A673 (cell line): ENCODE results near the gene KXD1. TPM values are rescaled to one million over a fixed set of nuclear protein-coding genes. Genes with fewer than 3 reads are reported as not detected.
"Not testable (repeated sequence)": the region's sequence is repeated elsewhere in the genome, so short reads cannot be mapped to it uniquely, and the experiment has no call there.

Source experiments
- BruUV-seq: library from RNA; stranded (reverse); fragments of 400-500 nt; replicated peaks from 2 replicates; lab custom pipeline; 2021; lab: Mats Ljungman, UMichigan
- CTCF ChIA-PET: fragments of 300-600 bp; sonication (Branson Sonifier 250); formaldehyde crosslinking; loops from one replicate; lab custom pipeline; 2022; ENCODE audit warnings: antibody characterized with exemption; lab: Charles Lee
- POLR2A ChIA-PET: fragments of 300-600 bp; sonication (Branson Sonifier 250); formaldehyde crosslinking; loops from one replicate; lab custom pipeline; 2022; ENCODE audit warnings: antibody characterized with exemption; ENCODE audit not compliant: low non-redundant PET; lab: Charles Lee
- DNase-seq: peaks from one replicate; pipeline ENCODE4 v3.0.0-alpha.2; 2015; ENCODE audit warnings: low spot score
- H3K27ac ChIP-seq: fragments of 200-600 bp; sonication (generic); 2 replicates; pipeline ENCODE4 v1.5.1; 2016; ENCODE audit warnings: mixed run types, low read depth, mild to moderate bottlenecking, mixed read lengths, antibody characterized with exemption, low read length; ENCODE audit not compliant: poor library complexity, severe bottlenecking
- H3K27me3 ChIP-seq: fragments of 200-600 bp; sonication (generic); replicated peaks from 2 replicates; pipeline ENCODE4 v1.6.1; 2017; ENCODE audit warnings: mixed run types, low read depth, mild to moderate bottlenecking, mixed read lengths, antibody characterized with exemption, low read length; ENCODE audit not compliant: insufficient read depth, poor library complexity
- H3K36me3 ChIP-seq: fragments of 200-600 bp; sonication (generic); 2 replicates; pipeline ENCODE4 v1.6.1; 2016; ENCODE audit warnings: mixed run types, mild to moderate bottlenecking, mixed read lengths, antibody characterized with exemption, low read length; ENCODE audit not compliant: insufficient read depth, poor library complexity, severe bottlenecking
- H3K4me1 ChIP-seq: fragments of 200-600 bp; sonication (generic); 2 replicates; pipeline ENCODE4 v1.6.1; 2017; ENCODE audit warnings: mixed run types, mild to moderate bottlenecking, mixed read lengths, antibody characterized with exemption, low read length; ENCODE audit not compliant: insufficient read depth, poor library complexity, severe bottlenecking
- H3K4me3 ChIP-seq: fragments of 200-600 bp; sonication (generic); 2 replicates; pipeline ENCODE4 v1.5.1; 2016; ENCODE audit warnings: low read depth, mixed run types, mild to moderate bottlenecking, mixed read lengths, low read length; ENCODE audit not compliant: poor library complexity, severe bottlenecking
- H3K9me3 ChIP-seq: fragments of 200-600 bp; sonication (generic); 2 replicates; pipeline ENCODE4 v1.6.1; 2016; ENCODE audit warnings: mixed run types, low read depth, mild to moderate bottlenecking, mixed read lengths, antibody characterized with exemption, low read length; ENCODE audit not compliant: poor library complexity, severe bottlenecking
- EZH2 ChIP-seq: fragments of 200-600 bp; sonication (generic); IDR thresholded peaks from 2 replicates; pipeline ENCODE4 v1.6.1; 2017; ENCODE audit warnings: borderline replicate concordance, low read depth, mild to moderate bottlenecking, mixed read lengths, antibody characterized with exemption, low read length; ENCODE audit not compliant: poor library complexity, severe bottlenecking
- intact Hi-C: fragments of 100-400 bp; cut with micrococcal nuclease; formaldehyde crosslinking; loops from one replicate; pipeline ENCODE4 v1.10.0; 2022; ENCODE audit not compliant: unreplicated experiment
- total RNA-seq: library from RNA; stranded (reverse); gene quantifications from 2 replicates; pipeline ENCODE4 v1.2.3, GENCODE V29; 2021
- TF ChIP-seq, protein P1 (sequence below): fragments of 300-800, 200-600 bp; sonication (generic); conservative IDR thresholded peaks from 2 replicates; pipeline ENCODE4 v1.5.1; 2017; ENCODE audit warnings: low read depth, mild to moderate bottlenecking, antibody characterized with exemption, low read length, moderate library complexity, mixed read lengths

The KXD1 gene
- total RNA-seq, 1 experiment from 2014 or later: 111 TPM

DNA sequence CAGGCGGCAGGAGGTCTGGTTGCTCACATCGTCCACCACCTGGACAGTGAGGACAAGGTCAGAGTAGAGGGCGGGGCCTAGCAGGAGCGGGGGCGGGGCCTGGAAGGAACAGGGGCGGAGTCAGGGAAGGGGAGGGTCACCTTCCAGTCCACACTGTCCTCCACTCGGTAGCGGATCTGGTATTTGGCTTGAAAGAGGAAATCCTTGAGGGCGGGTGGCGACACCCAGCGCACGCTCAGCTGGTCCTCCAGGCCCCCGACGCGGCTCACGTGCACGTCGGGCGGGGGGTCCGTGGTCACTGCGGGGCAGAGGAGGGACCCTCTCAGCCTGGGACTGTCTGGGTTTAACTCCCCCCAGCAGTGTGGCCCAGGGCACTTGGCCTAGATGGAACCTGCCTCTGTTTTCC lies 39.1 kb downstream of the KXD1 start:
- ChIA-PET POLR2A (no interaction called here), CTCF (no interaction called here)
- TF ChIP-seq, protein P1, sequence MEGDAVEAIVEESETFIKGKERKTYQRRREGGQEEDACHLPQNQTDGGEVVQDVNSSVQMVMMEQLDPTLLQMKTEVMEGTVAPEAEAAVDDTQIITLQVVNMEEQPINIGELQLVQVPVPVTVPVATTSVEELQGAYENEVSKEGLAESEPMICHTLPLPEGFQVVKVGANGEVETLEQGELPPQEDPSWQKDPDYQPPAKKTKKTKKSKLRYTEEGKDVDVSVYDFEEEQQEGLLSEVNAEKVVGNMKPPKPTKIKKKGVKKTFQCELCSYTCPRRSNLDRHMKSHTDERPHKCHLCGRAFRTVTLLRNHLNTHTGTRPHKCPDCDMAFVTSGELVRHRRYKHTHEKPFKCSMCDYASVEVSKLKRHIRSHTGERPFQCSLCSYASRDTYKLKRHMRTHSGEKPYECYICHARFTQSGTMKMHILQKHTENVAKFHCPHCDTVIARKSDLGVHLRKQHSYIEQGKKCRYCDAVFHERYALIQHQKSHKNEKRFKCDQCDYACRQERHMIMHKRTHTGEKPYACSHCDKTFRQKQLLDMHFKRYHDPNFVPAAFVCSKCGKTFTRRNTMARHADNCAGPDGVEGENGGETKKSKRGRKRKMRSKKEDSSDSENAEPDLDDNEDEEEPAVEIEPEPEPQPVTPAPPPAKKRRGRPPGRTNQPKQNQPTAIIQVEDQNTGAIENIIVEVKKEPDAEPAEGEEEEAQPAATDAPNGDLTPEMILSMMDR: no peak
- TF ChIP-seq EZH2: no peak
- Histone ChIP-seq H3K9me3 (no peaks in the 10 kb centered on the region), H3K4me3 (no peak overlapping the region), H3K27me3 (no peaks in the 10 kb centered on the region), H3K36me3 (peaks cover 33% of the 10 kb centered on the region), H3K27ac (peak overlapping the region; percentile 83), H3K4me1 (peaks cover 58% of the 10 kb centered on the region)
- DNase-seq: no peak
- intact Hi-C loops: loop anchor here (10.0 kb wide), 1 partner anchor 132 kb away; no protein-coding TSS in a partner anchor
- BruUV-seq: no TSS peak

DNA sequence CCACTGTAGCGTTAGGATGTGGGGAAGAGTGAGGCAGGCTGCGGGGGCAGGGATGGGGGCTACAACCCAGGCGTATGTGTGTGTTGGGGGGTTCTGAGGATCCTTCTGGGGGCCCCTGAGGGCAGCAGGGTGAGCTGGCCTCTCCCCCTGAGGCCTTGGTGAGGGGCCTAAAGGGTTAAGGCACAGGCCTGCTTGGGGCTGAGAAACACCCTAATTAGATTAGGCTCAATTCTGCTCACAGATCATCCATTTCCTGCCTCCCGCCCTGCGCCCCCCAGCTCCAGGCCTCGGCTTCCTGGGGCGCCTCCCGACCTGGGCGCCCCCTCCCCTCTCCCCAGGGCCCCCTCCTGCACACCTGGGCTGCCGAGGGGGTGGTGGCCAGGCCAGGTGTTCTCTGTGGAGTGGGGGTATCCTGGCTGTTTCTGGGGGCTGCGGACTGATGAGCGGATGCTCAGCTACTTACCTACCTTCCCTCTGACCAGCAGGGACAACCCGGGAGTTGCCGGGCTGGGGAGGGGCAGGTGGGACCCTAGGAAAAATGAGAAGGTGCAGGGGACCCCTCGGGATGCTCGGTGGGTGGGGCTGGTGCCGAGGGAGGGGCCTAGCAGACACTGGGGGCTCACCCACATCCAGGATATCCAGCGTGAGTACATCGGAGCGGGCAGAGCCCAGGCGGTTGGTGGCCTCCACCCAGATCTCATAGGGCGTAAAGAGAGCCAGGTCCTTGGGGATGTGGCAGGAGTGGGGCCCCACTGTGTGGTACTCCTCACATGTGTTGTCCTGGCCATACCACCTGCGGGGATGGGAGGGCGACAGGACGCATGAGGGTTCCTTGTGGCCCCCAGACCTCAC lies 40.4 kb downstream of the KXD1 start:
- intact Hi-C loops: loop anchor here (10.0 kb wide), 1 partner anchor 133 kb away; no protein-coding TSS in a partner anchor
- CTCF ChIA-PET: interaction anchor here (0.6 kb wide), 1 partner anchor 74 kb away, joined by 3 read pairs; no protein-coding TSS in a partner anchor
- Histone ChIP-seq H3K4me3 (no peak overlapping the region), H3K27ac (peak overlapping the region; percentile 83), H3K9me3 (no peaks in the 10 kb centered on the region), H3K27me3 (no peaks in the 10 kb centered on the region), H3K36me3 (peaks cover 35% of the 10 kb centered on the region), H3K4me1 (peaks cover 47% of the 10 kb centered on the region)
- DNase-seq: peak; percentile 58
- POLR2A ChIA-PET: no interaction called here
- TF ChIP-seq, protein P1: no peak
- no peak for TF ChIP-seq EZH2
- BruUV-seq: no TSS peak

DNA sequence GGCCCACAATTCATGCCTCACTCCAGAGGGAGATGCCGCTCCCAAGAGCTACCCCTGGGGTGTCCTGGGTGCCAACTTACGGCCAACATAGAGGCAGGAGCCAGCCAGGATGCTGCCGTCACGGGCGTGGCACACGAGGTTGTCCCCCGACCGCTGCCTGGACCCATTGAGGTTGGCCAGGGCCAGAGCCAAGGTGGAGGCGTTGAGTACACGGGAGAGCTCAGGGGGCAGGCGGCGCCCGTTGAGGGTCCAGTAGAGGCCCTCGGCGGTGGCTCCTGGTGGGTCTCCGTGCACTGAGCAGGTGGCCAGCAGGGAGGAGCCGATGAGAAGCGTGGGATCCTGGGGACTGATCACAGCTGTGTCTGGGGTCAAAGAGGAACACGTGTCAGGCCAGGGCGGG lies 41.8 kb downstream of the KXD1 start:
- BruUV-seq: no TSS peak
- CTCF ChIA-PET: no interaction called here
- H3K4me3 ChIP-seq: no peak overlapping the region
- intact Hi-C loops: loop anchor here (10.0 kb wide), 1 partner anchor 135 kb away; no protein-coding TSS in a partner anchor
- H3K27ac ChIP-seq: peak overlapping the region; percentile 39
- no peaks in the 10 kb centered on the region for H3K27me3 ChIP-seq
- DNase-seq: no peak
- H3K9me3 ChIP-seq: no peaks in the 10 kb centered on the region
- POLR2A ChIA-PET: no interaction called here
- H3K4me1 ChIP-seq: peaks cover 45% of the 10 kb centered on the region
- peaks cover 28% of the 10 kb centered on the region for H3K36me3 ChIP-seq
- no peak for TF ChIP-seq EZH2

DNA sequence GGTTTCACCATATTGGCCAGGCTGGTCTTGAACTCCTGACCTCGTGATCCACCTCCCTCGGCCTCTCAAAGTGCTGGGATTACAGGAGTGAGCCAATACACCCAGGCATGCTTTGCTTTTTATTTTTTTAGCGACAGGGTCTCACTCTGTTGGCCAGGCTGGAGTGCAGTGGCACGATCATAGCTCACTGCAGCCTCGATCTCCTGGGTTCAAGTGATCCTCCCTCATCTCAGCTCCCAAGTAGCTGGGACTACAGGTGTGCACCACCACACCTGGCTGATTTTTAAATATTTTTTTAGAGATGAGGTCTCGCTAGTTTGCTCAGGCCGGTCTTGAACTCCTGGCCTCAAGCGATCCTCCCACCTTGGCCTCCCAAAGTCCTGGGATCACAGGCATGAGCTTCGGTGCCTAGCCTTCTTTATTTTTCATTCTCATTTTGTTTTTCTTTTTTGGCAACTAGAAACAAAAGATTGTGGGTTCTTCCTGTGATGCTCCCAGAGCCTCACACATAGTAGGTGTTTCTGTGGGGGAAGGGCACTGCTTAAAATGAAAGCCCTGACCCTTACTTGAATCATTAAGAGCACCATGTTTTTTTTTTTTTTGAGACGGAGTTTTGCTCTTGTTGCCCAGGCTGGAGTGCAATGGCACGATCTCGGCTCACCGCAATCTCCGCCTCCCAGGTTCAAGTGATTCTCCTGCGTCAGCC lies 43.2 kb downstream of the KXD1 start:
- intact Hi-C loops, BruUV-seq, CTCF ChIA-PET, H3K27ac ChIP-seq, H3K4me3 ChIP-seq, POLR2A ChIA-PET, DNase-seq, H3K9me3 ChIP-seq, H3K27me3 ChIP-seq: not testable (repeated sequence)
- peaks cover 45% of the 10 kb centered on the region for H3K4me1 ChIP-seq
- peaks cover 24% of the 10 kb centered on the region for H3K36me3 ChIP-seq
